Natural killer cell (primary cell): Measurements from ENCODE around the gene ECHDC1. TPM values are rescaled to one million over a fixed set of nuclear protein-coding genes. Genes with fewer than 3 reads are reported as not detected.

Source experiments
- ATAC-seq, 3 donors: fragments of 150-1000 bp in 2 of 3; fragments of 200-7000 bp in 1 of 3; cut with Tn5 transposase; 1 replicate in 1 of 3; 2 replicates in 2 of 3; pipeline ENCODE4 v1.10.0; 2021; ENCODE audit warnings: mild to moderate bottlenecking in 2 of 3, moderate library complexity in 2 of 3
- DNase-seq, 2 donors: peaks; one replicate each; pipeline versions ENCODE4 v3.0.0 to v3.0.0-alpha.2; 2013 to 2021; ENCODE audit warnings: mixed read lengths in 1 of 2
- H3K27ac ChIP-seq: one replicate; pipeline ENCODE4 v1.5.1; 2013; ENCODE audit warnings: mild to moderate bottlenecking, low read length
- H3K27me3 ChIP-seq: one replicate; pipeline ENCODE4 v1.6.1; 2013; ENCODE audit warnings: low read length; ENCODE audit not compliant: control insufficient read depth, insufficient read depth
- H3K36me3 ChIP-seq: one replicate; pipeline ENCODE4 v1.6.1; 2013; ENCODE audit warnings: low read length; ENCODE audit not compliant: control insufficient read depth, insufficient read depth
- H3K4me1 ChIP-seq: one replicate; pipeline ENCODE4 v1.6.1; 2013; ENCODE audit warnings: low read length; ENCODE audit not compliant: control insufficient read depth, insufficient read depth
- H3K4me3 ChIP-seq: one replicate; pipeline ENCODE4 v1.5.1; 2013; ENCODE audit warnings: low read length
- H3K9me3 ChIP-seq: one replicate; pipeline ENCODE4 v1.6.1; 2013; ENCODE audit warnings: low read length; ENCODE audit not compliant: control insufficient read depth, insufficient read depth
- H3K27ac Mint-ChIP-seq, 2 donors: one replicate each; pipeline ENCODE4 v1.8.0; 2022; ENCODE audit warnings: mild to moderate bottlenecking in 2 of 2, mixed read lengths in 2 of 2, moderate library complexity in 1 of 2
- H3K27me3 Mint-ChIP-seq, 2 donors: one replicate each; pipeline ENCODE4 v1.8.0; 2022; ENCODE audit warnings: low read depth in 2 of 2, mixed read lengths in 2 of 2
- H3K36me3 Mint-ChIP-seq: one replicate; pipeline ENCODE4 v1.8.0; 2022; ENCODE audit warnings: mixed read lengths
- H3K4me1 Mint-ChIP-seq, 2 donors: one replicate each; pipeline ENCODE4 v1.8.0; 2022; ENCODE audit warnings: mixed read lengths in 2 of 2
- H3K4me3 Mint-ChIP-seq: one replicate; pipeline ENCODE4 v1.8.0; 2022; ENCODE audit warnings: mild to moderate bottlenecking, moderate library complexity, mixed read lengths
- H3K9me3 Mint-ChIP-seq, 2 donors: one replicate each; pipeline ENCODE4 v1.8.0; 2022; ENCODE audit warnings: mixed read lengths in 2 of 2
- WGBS: methylation state at CpG from one replicate; pipeline ENCODE4 v1.1.7; 2013; ENCODE audit warnings: missing lambda C conversion rate; ENCODE audit not compliant: insufficient coverage; 5-methylcytosine and 5-hydroxymethylcytosine counted together
- intact Hi-C: fragments of 100-400 bp; cut with micrococcal nuclease; formaldehyde crosslinking; loops from one replicate; pipeline ENCODE4 v1.14.2; 2022
- total RNA-seq, 4 donors: library from RNA; stranded (reverse); fragments of 120-200 nt in 1 of 4; gene quantifications; one replicate each; pipeline versions ENCODE4 v1.2.3 to v1.2.4, GENCODE V29; 2013 to 2022
- TF ChIP-seq, protein P1 (sequence below): fragments of 200-600 bp; IDR thresholded peaks from one replicate; pipeline ENCODE4 v1.8.0; 2022; ENCODE audit warnings: antibody characterized with exemption

Gene ECHDC1
- total RNA-seq, 3 donors from 2014 or later (not counting 1 experiment from before 2014, with no cell fraction given): 18.7 to 35.1 (median 21.4) TPM

GRCh38 chr6:127247114-127248096, 96.0 kb downstream of the ECHDC1 start:
- Histone ChIP-seq H3K4me3 (no peak overlapping the region), H3K27me3 (peaks cover 2% of the 10 kb centered on the region), H3K36me3 (no peaks in the 10 kb centered on the region), H3K4me1 (no peaks in the 10 kb centered on the region), H3K9me3 (no peaks in the 10 kb centered on the region), H3K27ac (no peak overlapping the region)
- no peaks in the 10 kb centered on the region for H3K36me3 Mint-ChIP-seq
- intact Hi-C loops: no loop called here
- no peak overlapping the region for H3K4me3 Mint-ChIP-seq
- 69% methylated on average over 4 of the region's 4 CpGs for WGBS
- no peak for ATAC-seq
- H3K27ac Mint-ChIP-seq: no peak overlapping the region
- no peaks in the 10 kb centered on the region for H3K4me1 Mint-ChIP-seq
- H3K9me3 Mint-ChIP-seq: no peaks in the 10 kb centered on the region
- H3K27me3 Mint-ChIP-seq: peaks cover 6 to 24% of the 10 kb centered on the region in 2 donors
- no peak for DNase-seq
- TF ChIP-seq, protein P1, sequence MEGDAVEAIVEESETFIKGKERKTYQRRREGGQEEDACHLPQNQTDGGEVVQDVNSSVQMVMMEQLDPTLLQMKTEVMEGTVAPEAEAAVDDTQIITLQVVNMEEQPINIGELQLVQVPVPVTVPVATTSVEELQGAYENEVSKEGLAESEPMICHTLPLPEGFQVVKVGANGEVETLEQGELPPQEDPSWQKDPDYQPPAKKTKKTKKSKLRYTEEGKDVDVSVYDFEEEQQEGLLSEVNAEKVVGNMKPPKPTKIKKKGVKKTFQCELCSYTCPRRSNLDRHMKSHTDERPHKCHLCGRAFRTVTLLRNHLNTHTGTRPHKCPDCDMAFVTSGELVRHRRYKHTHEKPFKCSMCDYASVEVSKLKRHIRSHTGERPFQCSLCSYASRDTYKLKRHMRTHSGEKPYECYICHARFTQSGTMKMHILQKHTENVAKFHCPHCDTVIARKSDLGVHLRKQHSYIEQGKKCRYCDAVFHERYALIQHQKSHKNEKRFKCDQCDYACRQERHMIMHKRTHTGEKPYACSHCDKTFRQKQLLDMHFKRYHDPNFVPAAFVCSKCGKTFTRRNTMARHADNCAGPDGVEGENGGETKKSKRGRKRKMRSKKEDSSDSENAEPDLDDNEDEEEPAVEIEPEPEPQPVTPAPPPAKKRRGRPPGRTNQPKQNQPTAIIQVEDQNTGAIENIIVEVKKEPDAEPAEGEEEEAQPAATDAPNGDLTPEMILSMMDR: no peak

GRCh38 chr6:127243501-127243900, 99.9 kb downstream of the ECHDC1 start:
- ATAC-seq: no peak

More at GRCh38 chr6:127243501-127243900, 99.9 kb downstream of the ECHDC1 start:
- peaks cover 8 to 34% of the 10 kb centered on the region in 2 donors for H3K27me3 Mint-ChIP-seq
- Histone ChIP-seq H3K36me3 (no peaks in the 10 kb centered on the region), H3K27ac (no peak overlapping the region), H3K9me3 (no peaks in the 10 kb centered on the region), H3K27me3 (peaks cover 4% of the 10 kb centered on the region), H3K4me1 (no peaks in the 10 kb centered on the region), H3K4me3 (no peak overlapping the region)
- no peaks in the 10 kb centered on the region for H3K36me3 Mint-ChIP-seq
- no peak for DNase-seq
- no peaks in the 10 kb centered on the region for H3K9me3 Mint-ChIP-seq
- no peak overlapping the region for H3K4me3 Mint-ChIP-seq
- no peaks in the 10 kb centered on the region for H3K4me1 Mint-ChIP-seq
- intact Hi-C loops: no loop called here
- 100% methylated on average over 1 of the region's 1 CpG for WGBS
- TF ChIP-seq, protein P1: no peak
- no peak overlapping the region for H3K27ac Mint-ChIP-seq

Other genes starting within 250 kb of the ECHDC1 start
- gene RSPO3, start 224.9 kb downstream of the ECHDC1 start, total RNA-seq: not detected
- 10 to 100 TPM; 23.0 to 34.8 (median 25.4) TPM for gene RNF146, start 76.7 kb downstream of the ECHDC1 start, total RNA-seq
- gene KIAA0408, start 115.8 kb upstream of the ECHDC1 start, total RNA-seq: under 1 TPM in 1 of 3 donors, not detected in 2; 0.58 TPM
- gene C6orf58, start 233.6 kb upstream of the ECHDC1 start, total RNA-seq: not detected